ENCODE measurements around the gene UNCX.
A peak's percentile ranks its signal among the peaks of the same experiment; 100 is the strongest.
"Not testable (repeated sequence)": the region's sequence is repeated elsewhere in the genome, so short reads cannot be mapped to it uniquely, and the experiment has no call there.

Gene UNCX

DNA sequence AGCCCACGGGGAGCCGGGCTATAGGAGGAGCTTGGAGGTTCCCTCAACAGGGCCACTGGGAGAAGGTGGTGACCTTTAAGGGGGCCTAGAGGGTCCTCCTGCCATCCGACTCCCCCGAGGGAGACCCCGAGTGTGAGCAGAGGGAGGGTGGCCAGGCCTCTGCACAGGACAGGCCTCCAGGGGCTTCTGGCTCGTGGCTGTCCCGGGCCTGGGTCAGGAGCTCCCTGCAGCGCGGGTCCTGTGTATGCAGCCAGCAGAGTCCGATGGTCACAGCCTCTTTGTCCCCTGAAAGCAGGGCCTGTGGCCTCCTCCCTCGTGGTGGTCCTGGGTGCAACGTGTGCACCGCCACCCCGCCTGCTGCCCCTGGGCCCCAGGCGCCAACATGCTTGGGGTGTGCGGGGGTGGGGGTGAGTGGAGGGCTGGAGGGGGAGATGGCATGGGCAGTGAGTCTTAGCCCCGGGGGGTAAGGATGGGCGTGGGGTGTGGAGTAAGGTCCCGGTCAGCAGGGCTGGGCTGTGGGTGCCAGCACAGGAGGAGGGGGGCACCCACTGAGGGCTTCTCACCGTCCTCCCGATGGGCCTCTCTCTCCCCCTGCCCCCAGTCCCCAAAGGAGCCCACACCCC lies 27.1 kb downstream of the UNCX start:
- DNase-seq: no peak

DNA sequence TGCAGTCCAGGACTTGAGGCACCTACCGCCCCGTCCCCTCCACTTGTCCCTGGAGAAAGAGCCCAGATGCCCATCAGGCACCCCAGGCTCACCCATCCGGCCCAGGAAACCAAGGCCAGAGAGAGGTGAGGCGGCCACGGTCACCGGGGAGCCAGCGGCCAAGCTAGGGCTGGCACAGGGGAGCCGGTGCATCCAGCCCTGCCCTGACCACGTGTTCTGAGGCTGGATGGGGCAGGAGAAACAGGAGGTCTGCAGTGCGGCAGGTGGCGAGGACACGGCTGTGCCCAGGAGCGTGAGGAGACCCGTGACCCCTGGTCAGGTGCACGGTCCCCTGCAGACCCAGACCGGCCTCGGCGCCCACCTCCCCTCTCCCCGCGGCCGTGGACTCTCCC lies 27.6 kb downstream of the UNCX start:
- no peak for DNase-seq

DNA sequence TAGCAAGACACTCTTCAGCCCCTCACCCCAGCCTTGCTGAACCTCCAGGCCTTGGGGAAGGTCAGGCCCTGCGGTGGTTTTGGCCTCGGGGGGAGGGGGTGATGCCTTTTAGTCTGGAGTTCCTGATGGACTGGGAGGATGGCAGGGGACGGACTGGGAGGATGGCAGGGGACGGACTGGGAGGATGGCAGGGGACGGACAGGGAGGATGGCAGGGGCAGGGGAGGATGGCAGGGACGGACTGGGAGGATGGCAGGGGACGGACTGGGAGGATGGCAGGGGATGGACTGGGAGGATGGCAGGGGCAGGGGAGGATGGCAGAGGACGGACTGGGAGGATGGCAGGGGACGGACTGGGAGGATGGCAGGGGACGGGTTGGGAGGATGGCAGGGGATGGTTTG lies 28.4 kb downstream of the UNCX start:
- DNase-seq: not testable (repeated sequence)

DNA sequence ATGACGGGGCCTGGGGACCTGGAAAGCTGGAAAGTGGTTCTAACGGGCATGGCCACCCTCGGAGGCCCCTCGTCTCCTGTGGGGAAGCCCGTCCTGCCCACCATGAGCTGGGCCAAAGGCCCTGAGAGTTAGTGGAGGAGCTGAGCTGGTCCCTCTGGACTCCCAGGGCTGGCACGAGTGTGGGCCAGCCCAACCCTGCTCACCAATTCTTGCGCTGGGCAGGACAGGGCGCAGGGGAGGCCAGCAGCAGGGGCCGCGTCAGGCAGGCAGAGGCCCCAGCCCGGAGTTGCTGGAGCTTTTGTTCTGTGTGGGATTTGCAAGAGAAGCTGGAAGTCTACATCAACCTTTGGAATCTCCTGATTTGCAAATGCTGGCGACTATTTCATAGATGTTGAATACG lies 29.8 kb downstream of the UNCX start:
- no peak for DNase-seq

DNA sequence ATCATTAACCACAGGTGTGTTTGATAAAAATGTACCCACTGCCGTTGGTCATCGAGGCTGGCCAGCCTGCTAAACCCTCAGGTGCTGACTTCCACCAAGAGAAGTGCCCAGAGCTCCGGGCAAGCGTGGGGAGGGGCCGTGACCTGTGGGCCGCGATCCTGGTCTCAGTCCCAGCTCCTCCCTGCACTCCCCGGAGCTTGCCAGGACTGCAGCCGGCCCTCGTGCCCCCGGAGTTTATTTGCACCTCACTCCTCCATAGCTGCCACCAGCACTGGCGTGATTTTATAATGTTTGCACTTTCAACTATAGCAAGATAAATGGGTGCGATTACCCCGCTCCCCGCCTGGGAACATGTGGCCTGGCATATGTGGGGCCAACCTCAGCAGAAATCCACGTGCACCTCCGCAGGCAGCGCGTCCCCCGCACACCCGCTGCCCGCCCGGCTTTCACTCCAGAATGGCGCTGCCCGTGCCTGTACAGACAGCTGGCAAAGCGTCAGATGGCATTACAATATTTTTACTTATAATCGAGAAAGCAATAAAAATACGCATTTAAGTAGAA lies 30.8 kb downstream of the UNCX start:
- peak; percentile 33 for DNase-seq

DNA sequence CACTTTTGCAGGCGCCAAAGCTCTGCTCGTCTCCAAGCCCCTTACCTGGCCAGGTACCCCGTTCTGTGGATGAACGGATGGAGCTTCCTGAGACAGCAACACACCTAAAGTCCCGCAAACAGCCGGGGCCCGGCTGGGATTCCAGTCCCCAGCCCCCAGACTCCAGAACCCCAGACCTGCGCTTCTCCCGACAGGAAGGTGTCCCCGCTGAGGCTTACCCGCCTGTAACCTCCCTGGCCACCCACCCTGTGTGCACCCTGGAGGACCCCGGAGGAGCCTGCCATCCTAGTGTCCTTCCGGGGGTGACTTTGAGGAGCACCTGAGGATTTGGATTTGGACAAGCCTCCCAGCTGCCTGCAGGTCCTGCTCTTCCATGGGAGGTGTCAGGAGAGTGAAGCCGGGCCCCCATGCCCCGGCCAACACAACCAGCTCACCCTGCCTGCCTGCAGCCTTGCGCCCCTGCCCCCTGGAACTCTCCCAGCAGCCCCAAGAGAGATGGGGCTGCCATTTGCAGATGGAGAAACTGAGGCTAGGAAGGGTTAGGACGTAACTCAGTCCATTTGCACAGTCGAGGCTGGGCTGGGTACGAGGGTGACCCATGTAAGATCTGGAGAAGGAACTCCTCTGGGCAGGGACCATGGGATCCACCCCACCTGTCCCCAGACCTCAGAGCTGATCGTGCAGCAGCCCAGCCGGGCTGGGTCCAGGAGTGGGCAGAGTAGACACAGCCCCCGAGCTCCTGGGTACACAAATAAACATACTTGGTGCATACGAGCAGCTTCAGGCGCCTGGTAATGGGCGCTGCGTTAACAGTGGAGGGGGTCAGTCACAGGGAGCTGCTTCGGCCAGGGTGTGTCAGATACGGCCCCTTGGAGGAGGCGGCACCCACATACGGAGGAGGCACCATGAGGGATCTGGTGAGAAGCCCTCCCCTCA lies 31.9 kb downstream of the UNCX start:
- no peak for DNase-seq

DNA sequence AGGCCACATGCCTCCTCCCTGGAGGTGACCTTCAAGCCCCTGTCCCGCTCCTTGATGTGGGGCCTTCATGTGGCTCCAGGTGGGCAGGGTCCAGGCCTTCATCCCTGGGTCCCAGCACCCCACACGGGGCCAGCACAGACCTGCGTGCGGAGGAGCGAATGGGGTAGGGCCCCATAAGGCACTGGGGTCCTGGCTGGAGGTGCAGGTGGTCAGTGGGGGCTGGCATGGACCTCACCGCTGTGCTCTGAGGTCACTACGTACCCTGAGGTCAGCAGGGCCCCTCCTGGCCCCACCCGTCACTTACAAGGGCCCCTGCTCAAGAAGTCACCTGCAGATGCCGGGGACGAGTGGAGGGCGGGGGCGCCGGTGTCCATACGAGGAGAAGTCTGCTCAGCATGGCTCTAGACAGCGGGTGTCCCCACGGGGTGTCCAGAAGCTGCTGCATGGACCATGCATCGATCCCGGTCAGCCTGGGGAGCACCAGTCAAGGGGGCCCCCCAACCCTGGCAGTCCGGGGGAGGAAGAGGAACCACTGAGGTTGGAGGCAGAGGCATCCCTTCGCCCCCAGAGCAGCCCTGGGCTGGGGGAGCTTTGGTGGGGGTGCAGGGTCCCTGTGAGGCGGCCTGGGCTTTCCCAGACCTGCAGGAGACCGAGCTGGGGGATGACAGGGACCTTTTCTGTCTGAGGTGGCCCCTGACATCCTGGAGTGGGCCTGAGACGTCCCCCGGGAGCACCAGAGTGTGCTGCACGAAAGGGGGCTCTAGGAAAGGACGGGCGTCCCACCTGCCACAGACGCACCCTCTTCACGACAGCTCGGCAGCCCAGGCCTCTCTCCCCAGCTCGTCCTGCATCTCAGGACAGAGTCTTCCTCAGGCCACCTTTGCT lies 34.6 kb downstream of the UNCX start:
- no peak for DNase-seq

DNA sequence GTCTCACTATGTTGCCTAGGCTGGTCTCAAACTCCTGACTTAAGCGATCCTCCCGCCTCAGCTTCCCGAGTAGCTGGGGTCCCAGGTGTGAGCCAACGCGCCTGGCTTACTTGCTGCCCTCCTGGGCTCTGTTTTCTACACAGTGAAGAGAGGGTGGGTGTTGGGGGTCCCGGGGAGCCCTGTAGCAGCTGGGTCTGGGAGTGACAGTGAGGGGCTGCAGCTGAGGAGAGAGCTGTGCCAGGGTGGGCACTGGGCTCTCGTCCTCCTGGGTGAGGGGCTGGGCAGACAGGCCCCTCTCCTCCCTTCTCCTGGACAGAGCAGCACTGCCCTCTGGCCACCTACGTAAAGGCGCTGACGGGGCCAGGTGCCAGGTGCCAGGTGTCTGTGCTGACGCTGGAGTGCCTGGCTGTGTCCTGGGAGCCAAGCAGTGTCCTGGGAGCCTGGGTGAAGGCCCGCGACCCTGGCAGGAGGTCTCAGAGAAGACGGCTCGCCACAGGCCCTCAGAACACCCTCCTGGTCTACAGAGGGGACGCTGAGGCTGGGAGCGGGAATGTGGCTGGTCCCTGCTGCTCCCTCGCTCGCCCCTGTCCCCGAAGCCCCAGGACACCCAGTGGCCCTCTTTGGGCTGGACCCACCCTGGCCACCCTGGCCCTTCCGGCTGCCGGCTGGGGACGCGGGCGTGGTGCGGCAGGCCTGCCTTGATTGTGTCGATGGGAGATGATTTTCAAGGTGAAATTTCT lies 35.6 kb downstream of the UNCX start:
- DNase-seq: no peak

DNA sequence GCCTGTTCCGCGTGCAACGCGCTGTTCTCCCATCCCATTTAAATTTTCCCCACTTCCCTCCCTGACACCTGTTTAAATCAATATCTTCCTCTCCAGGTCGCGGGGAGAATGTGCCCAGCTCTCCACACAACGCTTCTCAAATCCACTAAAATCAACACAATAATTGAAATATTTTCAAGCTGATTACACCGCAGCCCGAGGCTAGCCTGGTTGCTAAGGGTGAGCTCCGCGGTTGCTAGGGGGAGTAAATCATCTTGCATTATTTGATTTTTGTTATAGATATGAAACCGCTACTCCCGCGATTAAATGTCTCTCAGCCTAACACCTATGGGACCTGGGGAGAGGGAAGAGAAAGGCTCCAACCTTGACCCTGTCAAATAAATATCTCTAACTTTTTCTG lies 36.2 kb downstream of the UNCX start:
- no peak for DNase-seq

DNA sequence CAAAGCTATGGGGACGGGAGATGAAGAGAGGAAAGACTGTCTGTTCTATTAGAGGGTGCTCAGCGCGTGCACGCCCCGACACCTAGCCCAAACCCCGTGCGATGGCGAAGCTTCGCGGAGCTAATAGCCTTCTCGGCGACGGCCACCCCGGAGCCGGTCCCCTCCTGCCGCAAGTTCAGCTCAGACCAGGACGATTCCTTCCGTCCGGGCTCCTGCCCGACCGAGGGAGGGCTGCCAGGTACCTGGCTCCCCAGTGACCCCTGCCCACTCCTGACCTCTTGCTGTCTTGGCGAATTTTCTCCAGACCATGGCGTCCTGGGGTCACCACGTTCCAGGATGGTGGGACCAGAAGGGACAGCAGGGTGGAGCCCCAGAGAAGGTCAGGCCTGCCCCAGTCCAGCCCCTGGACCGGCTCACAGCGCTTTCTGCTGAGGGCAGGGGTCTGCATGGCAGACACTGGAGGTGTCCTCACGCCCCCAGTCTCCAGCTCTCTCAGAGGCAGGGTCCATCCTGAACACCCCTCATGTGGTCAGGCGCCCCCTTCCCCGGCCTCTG lies 36.7 kb downstream of the UNCX start:
- no peak for DNase-seq

DNA sequence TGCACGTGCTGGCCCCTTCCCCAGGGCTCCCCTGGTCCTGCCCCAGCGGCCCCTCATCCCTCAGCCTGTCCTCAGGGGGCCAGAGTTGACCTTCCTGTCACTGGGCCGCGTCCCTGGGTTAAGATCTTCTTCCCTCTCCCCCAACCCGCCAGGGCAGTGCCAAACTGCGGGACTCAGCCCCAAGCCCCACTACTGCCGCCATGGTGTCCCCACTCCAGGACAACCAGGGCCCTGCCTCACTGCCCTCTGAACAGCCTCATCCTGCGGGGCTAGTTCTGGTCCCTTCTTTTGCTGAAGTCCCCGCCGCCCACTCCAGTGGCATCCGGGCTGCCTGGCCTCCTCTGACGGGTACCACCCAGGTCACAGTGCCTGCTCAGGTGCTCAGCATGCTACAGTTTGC lies 37.5 kb downstream of the UNCX start:
- no peak for DNase-seq

DNA sequence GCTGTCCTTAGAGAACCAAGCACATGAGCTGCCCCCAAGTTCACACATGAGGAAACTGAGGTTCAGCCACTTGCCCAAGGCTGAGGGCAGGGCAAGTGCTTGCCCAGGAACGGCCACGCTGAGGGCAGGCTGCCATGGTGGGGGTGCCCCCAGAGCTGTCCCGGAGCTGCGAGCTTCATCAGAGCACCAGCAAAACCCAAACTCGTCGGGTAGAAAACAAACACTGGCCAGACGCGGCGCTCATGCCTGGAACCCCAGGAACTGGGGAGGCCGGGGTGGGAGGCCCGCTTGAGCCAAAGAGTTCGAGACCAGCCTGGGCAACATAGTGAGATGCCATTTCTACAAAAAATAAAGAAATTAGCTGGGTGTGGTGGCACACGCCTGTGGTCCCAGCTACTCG lies 38.4 kb downstream of the UNCX start:
- DNase-seq: no peak

DNA sequence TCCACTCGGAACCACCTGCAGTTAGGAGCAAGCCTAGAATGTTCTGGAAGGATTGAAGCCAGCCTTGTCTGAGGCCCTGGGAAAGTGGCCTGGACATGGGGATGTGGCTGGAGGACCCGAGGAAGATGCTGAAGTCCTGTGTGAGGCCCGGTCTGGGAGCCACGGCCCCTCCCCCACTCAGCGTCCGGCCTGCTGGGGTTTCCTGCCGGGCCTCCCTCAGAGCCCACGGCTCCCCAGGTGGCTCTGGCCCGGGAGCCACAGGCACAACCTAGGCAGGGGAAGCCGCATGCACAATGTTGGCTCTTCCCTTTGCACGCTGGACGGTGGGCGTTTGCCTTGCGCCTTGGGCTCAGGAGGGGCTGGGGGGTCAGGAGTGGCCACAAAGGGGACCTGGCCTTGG lies 39.0 kb downstream of the UNCX start:
- DNase-seq: no peak

DNA sequence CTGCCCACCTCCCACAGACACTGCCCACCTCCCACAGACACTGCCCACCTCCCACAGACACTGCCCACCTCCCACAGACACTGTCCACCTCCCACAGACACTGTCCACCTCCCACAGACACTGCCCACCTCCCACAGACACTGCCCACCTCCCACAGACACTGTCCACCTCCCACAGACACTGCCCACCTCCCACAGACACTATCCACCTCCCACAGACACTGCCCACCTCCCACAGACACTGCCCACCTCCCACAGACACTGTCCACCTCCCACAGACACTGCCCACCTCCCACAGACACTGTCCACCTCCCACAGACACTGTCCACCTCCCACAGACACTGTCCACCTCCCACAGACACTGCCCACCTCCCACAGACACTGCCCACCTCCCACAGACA lies 39.5 kb downstream of the UNCX start:
- not testable (repeated sequence) for DNase-seq

DNA sequence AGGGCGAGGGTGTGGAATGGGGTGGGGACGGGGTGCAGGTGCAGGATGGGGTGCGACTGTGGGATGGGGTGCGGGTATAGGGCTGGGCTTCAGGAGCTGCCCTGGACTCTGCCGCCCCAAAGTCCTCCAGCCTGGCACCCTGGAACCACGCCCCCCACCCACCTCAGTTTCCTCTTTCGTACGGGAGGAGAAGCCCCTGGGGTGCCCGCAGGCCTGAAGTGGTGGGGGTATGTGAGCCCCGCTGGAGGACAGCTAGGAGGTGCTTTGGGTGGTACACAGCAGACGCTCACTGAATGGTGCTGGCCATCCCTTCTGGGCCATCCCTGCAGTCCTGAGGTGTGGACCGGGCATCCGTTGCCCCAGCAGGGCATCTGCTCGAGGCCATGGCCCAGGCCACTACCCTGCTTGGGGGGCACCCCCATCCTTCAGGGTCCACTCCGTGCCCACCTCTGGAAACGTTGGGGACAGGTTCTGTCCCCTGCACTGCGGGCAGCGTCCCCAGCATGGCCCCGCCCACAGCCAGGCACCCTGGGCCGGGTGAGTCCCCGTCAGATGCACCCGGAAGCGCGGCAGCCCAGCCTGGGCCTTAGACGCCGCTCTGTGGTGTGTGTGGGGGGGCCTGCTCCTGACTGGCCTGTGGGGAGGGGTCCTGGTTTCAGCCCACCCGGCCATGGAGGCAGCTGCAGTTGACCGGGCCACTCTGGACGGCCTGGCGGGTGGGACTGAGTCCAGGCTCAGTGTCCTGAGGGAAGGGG lies 41.6 kb downstream of the UNCX start:
- no peak for DNase-seq

DNA sequence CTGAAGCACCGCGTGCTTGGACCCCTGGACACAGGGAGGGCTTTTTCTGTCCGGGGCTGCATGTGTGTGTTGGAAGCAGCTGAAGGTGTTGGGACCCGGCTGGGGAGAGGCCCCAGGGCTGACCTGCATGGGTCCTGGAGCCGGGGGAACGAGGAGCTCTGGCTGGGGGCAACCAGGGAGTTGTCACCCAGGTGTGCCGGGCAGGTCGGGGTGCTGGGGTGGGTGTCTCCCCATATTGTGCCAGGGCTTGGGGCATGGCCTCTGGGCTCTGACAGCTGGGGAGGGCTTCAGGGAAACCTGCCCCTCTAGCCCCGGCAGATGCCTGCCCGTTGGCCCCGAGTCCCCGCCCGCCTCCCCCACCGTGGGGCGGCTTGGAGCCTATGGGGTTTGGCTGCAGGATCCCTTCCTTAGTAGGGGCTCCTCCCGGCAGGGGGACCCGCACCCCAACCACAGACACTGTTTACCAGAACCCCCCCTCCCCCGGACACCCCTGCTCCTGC lies 42.3 kb downstream of the UNCX start:
- DNase-seq: no peak

DNA sequence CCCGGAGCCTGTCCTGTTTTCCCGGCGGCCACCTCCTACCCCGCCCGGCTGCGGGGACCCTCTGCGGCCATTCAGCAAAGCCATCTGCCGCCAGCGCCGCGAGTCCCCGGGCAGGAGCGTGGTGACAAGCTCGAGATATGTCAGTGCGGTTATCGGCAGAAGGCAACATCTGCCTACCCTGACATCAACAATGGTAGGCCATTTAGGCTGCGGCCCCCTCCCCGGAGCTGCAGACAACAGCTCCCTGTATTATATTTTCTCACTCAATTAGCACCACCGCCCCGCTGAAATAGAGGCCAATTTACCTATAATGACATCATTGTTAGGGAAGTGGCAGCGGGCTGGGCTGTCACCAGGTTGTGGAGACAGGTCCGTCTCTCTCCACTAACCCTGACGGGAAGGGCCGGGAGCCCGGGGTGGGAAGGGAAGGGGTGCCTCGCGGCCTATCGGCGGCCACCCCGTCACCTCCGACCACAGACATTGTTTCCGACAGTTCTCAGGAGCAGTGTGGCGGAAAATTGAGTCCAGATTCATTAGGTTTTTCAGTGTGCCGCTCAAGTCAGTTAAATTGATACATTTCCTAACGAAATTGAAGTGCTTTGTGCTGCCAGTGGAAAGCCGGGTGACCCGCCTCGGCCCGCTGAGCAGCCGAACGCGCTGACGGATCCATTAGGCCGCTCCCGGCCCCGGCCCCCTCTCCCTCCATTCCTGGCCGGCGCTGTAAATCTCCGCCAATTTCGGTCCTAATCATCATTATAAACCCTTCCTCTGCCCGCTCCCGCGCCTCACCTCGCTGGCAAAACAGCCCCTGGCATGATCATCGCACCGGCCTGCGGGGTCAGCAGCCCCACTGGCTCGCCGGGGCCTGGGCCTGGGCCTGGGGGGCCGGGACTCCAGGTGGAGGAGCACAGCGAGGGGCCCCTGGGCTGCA lies 43.0 kb downstream of the UNCX start:
- peak; percentile 85 for DNase-seq

DNA sequence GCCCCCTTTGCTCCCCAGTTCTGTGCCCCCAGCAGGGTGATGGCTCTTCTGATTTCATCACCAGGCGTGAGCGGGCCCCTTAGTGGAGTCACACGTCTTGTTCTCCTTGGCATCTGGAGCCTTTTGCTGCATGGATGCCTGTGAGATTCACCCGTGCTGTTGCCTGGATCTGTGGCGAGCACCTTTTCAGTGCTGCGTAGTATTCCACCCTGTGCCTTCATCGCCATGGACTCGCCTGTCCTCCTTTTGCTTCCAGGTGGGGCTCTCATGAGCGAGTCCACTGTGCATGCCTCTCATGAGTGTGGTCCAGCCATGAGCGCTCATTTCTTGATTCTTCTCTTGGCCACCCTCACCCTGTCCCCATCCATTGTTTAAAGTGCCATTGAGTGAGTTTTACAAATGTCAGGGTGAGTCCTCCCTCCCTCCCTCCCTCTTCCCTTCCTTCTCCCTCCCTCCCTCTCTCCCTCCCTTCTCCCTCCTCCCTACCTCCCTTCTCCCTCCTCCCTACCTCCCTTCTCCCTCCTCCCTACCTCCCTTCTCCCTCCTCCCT lies 44.0 kb downstream of the UNCX start:
- DNase-seq: peak; percentile 14

DNA sequence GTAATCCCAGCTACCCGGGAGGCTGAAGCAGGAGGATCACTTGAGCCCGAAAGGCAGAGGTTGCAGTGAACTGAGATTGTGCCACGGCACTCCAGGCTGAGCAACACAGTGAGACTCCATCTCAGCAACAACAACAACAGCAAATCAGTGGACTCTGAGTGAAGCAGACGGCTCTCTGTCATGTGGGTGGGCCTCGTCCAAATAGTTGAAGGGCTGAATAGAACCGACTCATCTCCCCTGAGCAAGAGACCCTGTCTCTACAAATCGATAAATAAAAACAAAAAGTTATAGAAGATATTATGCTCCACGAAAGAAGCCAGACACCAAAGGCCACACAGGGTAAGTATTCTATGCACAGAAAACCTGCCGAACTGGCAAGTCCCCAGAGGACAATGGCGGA lies 45.9 kb downstream of the UNCX start:
- DNase-seq: no peak

DNA sequence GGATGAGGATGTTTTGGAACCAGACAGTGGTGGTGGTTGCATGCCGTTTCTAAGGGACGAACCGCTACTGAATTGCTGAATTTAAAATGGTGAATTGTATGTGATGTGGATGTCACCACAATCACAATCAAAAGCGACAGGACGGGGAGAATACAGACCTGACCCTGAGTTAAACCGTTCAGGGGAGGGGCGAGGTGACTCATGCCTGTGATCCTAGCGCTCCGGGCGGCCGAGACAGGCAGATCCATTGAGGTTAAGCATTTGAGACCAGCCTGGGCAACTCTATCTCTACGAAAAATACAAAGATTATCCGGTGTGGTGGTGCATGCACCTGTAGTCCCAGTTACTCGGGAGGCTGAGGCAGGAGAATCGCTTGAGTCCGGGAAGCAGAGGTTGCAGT lies 46.4 kb downstream of the UNCX start:
- DNase-seq: no peak

All from NCI-H2171 treated with DMSO at 0.1 percent for 48 hours (cell line).